Measurements from ENCODE around the gene TUBG2.

The TUBG2 gene

DNA sequence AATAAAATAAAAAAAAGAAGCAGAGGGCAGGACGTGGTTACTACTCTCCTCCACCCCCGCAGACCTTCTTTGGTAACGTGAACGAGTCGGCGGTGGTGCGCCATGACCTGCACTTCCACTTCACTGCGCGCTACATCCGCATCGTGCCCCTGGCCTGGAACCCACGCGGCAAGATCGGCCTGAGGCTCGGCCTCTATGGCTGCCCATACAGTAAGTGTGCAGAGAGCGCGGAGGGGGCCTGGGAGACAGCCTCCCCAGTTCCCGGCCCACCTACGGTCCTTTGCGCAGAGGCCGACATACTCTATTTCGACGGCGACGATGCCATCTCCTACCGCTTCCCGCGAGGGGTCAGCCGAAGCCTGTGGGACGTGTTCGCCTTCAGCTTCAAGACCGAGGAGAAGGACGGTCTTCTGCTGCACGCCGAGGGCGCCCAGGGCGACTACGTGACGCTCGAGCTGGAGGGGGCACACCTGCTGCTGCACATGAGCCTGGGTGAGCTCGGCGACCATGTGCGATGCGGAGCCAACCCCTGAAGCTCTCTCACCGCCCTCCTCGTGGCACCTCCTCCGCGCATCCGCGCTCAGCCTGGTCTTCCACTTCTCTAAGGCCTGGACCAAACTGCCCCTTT lies 26.0 kb downstream of the TUBG2 start:
- CTCF ChIA-PET: interaction anchor here (3.7 kb wide), 1 partner anchor 106 kb away, joined by 42 read pairs; the partner anchor contains the start of gene PSMC3IP
- TF ChIP-seq CTCF (IDR thresholded peaks at IDR 0.05; ENCODE audit: insufficient read depth, low read length, missing control alignments): no peak
- no peak overlapping the region for H3K4me3 ChIP-seq (ENCODE audit: low read depth, low read length)
- POLR2A ChIA-PET: no interaction called here
- DNase-seq (ENCODE audit: low read depth, low spot score): no peak

- ChIA-PET POLR2A (interaction anchor here (0.6 kb wide), 1 partner anchor 107 kb away, joined by 3 read pairs; no protein-coding TSS in a partner anchor), CTCF (interaction anchor here (3.7 kb wide), 1 partner anchor 107 kb away, joined by 42 read pairs; the partner anchor contains the start of gene PSMC3IP)
- DNase-seq (ENCODE audit: low read depth, low spot score): no peak
- no peak overlapping the region for H3K4me3 ChIP-seq (ENCODE audit: low read depth, low read length)
- no peak for TF ChIP-seq CTCF (IDR thresholded peaks at IDR 0.05; ENCODE audit: insufficient read depth, low read length, missing control alignments)
These were observed 26.7 kb downstream of the TUBG2 start for GRCh38 chr17:42685831-42686230.

DNA sequence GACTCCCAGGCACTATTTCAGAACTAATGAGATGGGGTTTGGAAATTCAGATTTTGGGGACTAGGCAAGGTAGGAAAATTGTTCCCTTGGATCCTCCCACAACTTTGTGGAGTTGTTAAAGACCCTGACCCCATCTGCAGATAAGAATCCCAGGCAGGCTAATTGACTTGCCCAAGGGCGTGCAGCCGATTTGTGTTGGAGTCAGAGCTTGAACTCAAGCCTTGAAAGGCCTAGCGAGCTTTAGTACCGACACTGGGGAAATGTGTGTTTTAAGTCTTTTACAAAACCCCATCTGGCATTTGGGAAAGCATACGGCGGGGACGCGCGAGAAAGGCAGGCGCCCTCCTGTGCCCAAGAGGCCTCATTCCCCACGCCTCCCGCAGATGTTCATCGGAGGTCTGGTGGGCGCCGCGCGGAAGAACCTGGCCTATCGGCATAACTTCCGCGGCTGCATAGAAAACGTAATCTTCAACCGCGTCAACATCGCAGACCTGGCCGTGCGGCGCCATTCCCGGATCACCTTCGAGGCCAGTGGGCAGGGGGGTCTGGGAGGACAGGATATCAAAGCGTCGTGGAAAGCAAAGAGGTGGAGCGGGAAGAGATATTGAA lies 27.5 kb downstream of the TUBG2 start:
- no peak overlapping the region for H3K4me3 ChIP-seq (ENCODE audit: low read depth, low read length)
- CTCF ChIA-PET: interaction anchor here (1.5 kb wide), 1 partner anchor 108 kb away, joined by 6 read pairs; the partner anchor contains the start of gene PSMC3IP
- POLR2A ChIA-PET: no interaction called here

GRCh38 chr17:42687707-42688320 lies 28.7 kb downstream of the TUBG2 start:
- no peak overlapping the region for H3K4me3 ChIP-seq (ENCODE audit: low read depth, low read length)
- POLR2A ChIA-PET: no interaction called here
- no peak for TF ChIP-seq CTCF (IDR thresholded peaks at IDR 0.05; ENCODE audit: insufficient read depth, low read length, missing control alignments)
- CTCF ChIA-PET: interaction anchor here (0.9 to 1.5 kb wide), 2 partner anchors 75 to 110 kb away, joined by 3 to 6 read pairs; partner anchors contain the start of gene PSMC3IP
- no peak for DNase-seq (ENCODE audit: low read depth, low spot score)

More for the DNA sequence above, 27.5 kb downstream of the TUBG2 start:
- no peak for TF ChIP-seq CTCF (IDR thresholded peaks at IDR 0.05; ENCODE audit: insufficient read depth, low read length, missing control alignments)
- no peak for DNase-seq (ENCODE audit: low read depth, low spot score)

DNA sequence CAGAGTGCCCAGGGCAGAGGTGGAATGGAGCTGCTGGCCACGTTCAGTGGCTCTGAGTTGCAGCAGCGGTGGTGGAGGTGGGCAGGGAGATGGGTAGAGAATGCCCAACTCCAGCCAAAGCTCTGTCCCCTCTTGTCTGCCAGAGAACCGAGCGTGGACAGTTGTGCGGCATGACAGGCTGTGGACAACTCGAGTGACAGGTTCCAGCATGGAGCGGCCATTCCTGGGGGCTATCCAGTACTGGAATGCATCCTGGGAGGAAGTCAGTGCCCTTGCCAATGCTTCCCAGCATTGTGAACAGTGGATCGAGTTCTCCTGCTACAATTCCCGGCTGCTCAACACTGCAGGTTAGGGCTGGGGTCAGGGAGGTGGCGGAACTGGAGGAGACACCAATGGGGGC lies 31.5 kb downstream of the TUBG2 start:
- TF ChIP-seq CTCF (IDR thresholded peaks at IDR 0.05; ENCODE audit: insufficient read depth, low read length, missing control alignments): no peak
- H3K4me3 ChIP-seq (ENCODE audit: low read depth, low read length): no peak overlapping the region
- CTCF ChIA-PET: interaction anchor here (2.5 kb wide), 1 partner anchor 10 kb away, joined by 7 read pairs; no protein-coding TSS in a partner anchor
- no peak for DNase-seq (ENCODE audit: low read depth, low spot score)
- POLR2A ChIA-PET: interaction anchor here (0.6 kb wide), 1 partner anchor 249 kb away, joined by 3 read pairs; no protein-coding TSS in a partner anchor

All from AG04449 (cell line).